ENCODE measurements around the gene EGR4.

DNA sequence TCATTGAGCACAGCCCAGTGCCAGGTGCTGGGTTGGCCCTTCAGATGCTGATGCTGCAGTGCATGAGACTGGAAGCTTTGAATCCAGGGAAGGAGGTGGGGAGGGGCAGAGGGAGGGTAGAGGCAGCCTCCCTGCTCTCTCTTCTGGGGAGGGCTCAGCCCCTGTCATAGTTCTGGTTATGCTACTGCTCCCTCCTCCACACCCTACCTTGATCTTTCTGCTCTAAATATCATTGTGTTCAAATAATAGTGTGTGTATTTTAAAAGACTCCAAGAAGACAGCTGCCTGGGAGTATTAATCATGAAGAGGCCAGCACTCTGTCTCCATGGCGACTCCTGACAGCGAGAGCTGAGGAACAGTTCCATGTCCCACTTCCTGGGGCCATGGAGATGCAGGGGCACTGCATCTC, 3.8 kb upstream of the EGR4 start:
- TF ChIP-seq, protein P1, sequence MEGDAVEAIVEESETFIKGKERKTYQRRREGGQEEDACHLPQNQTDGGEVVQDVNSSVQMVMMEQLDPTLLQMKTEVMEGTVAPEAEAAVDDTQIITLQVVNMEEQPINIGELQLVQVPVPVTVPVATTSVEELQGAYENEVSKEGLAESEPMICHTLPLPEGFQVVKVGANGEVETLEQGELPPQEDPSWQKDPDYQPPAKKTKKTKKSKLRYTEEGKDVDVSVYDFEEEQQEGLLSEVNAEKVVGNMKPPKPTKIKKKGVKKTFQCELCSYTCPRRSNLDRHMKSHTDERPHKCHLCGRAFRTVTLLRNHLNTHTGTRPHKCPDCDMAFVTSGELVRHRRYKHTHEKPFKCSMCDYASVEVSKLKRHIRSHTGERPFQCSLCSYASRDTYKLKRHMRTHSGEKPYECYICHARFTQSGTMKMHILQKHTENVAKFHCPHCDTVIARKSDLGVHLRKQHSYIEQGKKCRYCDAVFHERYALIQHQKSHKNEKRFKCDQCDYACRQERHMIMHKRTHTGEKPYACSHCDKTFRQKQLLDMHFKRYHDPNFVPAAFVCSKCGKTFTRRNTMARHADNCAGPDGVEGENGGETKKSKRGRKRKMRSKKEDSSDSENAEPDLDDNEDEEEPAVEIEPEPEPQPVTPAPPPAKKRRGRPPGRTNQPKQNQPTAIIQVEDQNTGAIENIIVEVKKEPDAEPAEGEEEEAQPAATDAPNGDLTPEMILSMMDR (IDR thresholded peaks at IDR 0.05) = no peak
- TF ChIP-seq POLR2A (IDR thresholded peaks at IDR 0.05) = no peak
- TF ChIP-seq POLR2AphosphoS5 (IDR thresholded peaks at IDR 0.05) = no peak
